Measurements from ENCODE around the gene MTG2.

MTG2 gene

GRCh38 chr20:62235777-62236157, 52.9 kb downstream of the MTG2 start:
- DNase-seq (ENCODE audit: low spot score): no peak

- DNase-seq (ENCODE audit: low spot score): no peak
These were observed 53.4 kb downstream of the MTG2 start for GRCh38 chr20:62236200-62236599.

GRCh38 chr20:62236766-62237513, 54.1 kb downstream of the MTG2 start:
- no peak for DNase-seq (ENCODE audit: low spot score)

- no peak for DNase-seq (ENCODE audit: low spot score)
These were observed 54.6 kb downstream of the MTG2 start for GRCh38 chr20:62237514-62237800.

GRCh38 chr20:62237801-62238568, 55.2 kb downstream of the MTG2 start, which contains the start of gene OSBPL2:
Gene OSBPL2, plus strand, starts transcription at chr20:62238521. Its CDS starts 17,664 bp downstream, at chr20:62256185.
- peak; percentile 100 for DNase-seq (ENCODE audit: low spot score)

- no peak for DNase-seq (ENCODE audit: low spot score)
These were observed 55.9 kb downstream of the MTG2 start for GRCh38 chr20:62238569-62239277.

- no peak for DNase-seq (ENCODE audit: low spot score)
These were observed 56.6 kb downstream of the MTG2 start for GRCh38 chr20:62239278-62239879.

- no peak for DNase-seq (ENCODE audit: low spot score)
These were observed 57.3 kb downstream of the MTG2 start for GRCh38 chr20:62240020-62240685.

GRCh38 chr20:62241506-62241905, 58.7 kb downstream of the MTG2 start:
- no peak for DNase-seq (ENCODE audit: low spot score)

GRCh38 chr20:62242176-62242575, 59.3 kb downstream of the MTG2 start:
- DNase-seq (ENCODE audit: low spot score): no peak

- DNase-seq (ENCODE audit: low spot score): no peak
These were observed 60.3 kb downstream of the MTG2 start for GRCh38 chr20:62243106-62243505.

GRCh38 chr20:62243906-62244515, 61.2 kb downstream of the MTG2 start:
- no peak for DNase-seq (ENCODE audit: low spot score)

GRCh38 chr20:62244644-62245108, 61.8 kb downstream of the MTG2 start:
- DNase-seq (ENCODE audit: low spot score): no peak

GRCh38 chr20:62245911-62246280, 63.1 kb downstream of the MTG2 start:
- no peak for DNase-seq (ENCODE audit: low spot score)

- no peak for DNase-seq (ENCODE audit: low spot score)
These were observed 63.6 kb downstream of the MTG2 start for GRCh38 chr20:62246431-62246830.

GRCh38 chr20:62246872-62247652, 64.2 kb downstream of the MTG2 start:
- DNase-seq (ENCODE audit: low spot score): no peak

GRCh38 chr20:62248890-62249560, 66.2 kb downstream of the MTG2 start:
- no peak for DNase-seq (ENCODE audit: low spot score)

GRCh38 chr20:62252342-62252966, 69.6 kb downstream of the MTG2 start:
- no peak for DNase-seq (ENCODE audit: low spot score)
